Memory B cell (primary cell): ENCODE measurements around the gene RNU7-1.
A peak's percentile ranks its signal among the peaks of the same experiment; 100 is the strongest.

ENCODE experiments used
- ATAC-seq: fragments of 150-1000 bp; cut with Tn5 transposase; 2 replicates; pipeline ENCODE4 v1.10.0; 2021; ENCODE audit warnings: low read depth, mild to moderate bottlenecking, moderate library complexity
- DNase-seq, 2 donors: peaks; one replicate each; pipeline ENCODE4 v3.0.0; 2022; ENCODE audit warnings: low spot score in 2 of 2
- H3K27ac Mint-ChIP-seq: one replicate; pipeline ENCODE4 v1.8.0; 2022; ENCODE audit warnings: mild to moderate bottlenecking, moderate library complexity, mixed read lengths
- H3K27me3 Mint-ChIP-seq: one replicate; pipeline ENCODE4 v1.8.0; 2022; ENCODE audit warnings: mixed read lengths
- H3K36me3 Mint-ChIP-seq: one replicate; pipeline ENCODE4 v1.8.0; 2022; ENCODE audit warnings: mild to moderate bottlenecking, mixed read lengths
- H3K4me1 Mint-ChIP-seq: one replicate; pipeline ENCODE4 v1.8.0; 2022; ENCODE audit warnings: mixed read lengths
- H3K4me3 Mint-ChIP-seq: one replicate; pipeline ENCODE4 v1.8.0; 2022; ENCODE audit warnings: mild to moderate bottlenecking, moderate library complexity, mixed read lengths
- H3K9me3 Mint-ChIP-seq: one replicate; pipeline ENCODE4 v1.8.0; 2022; ENCODE audit warnings: mixed read lengths

Gene RNU7-1

GRCh38 chr12:6938353-6939190 lies 5.0 kb upstream of the RNU7-1 start:
- peaks cover 22% of the 10 kb centered on the region for H3K4me1 Mint-ChIP-seq

DNA sequence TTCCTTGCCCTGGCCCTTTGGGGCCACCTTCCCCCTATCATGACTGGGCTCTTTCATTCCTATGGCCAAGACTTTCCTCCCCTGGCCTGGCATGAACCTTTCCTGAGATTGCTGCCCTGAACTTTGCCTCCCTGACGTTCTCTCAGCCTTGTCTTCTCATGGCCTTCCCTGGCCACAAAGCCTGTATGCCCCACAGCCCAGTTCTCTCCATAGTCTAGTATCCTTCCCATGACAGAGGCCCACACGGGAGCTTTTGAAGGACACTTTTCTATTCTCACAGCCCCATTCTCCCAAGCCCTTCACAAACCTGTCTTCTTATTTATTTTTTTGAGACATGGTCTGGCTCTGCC lies 4.5 kb upstream of the RNU7-1 start:
- Mint-ChIP-seq H3K9me3 (no peaks in the 10 kb centered on the region), H3K27ac (peak overlapping the region; percentile 75), H3K36me3 (peaks cover 13% of the 10 kb centered on the region), H3K4me1 (peaks cover 24% of the 10 kb centered on the region), H3K27me3 (no peaks in the 10 kb centered on the region), H3K4me3 (peak overlapping the region; percentile 25)
- DNase-seq (no peak), ATAC-seq (no peak)

More at GRCh38 chr12:6938353-6939190, 5.0 kb upstream of the RNU7-1 start:
- peaks cover 16% of the 10 kb centered on the region for H3K36me3 Mint-ChIP-seq
- DNase-seq (no peak), ATAC-seq (no peak)
- H3K27ac Mint-ChIP-seq, result peak overlapping the region; percentile 88
- H3K4me3 Mint-ChIP-seq, result no peak overlapping the region
- H3K9me3 Mint-ChIP-seq, result no peaks in the 10 kb centered on the region
- no peaks in the 10 kb centered on the region for H3K27me3 Mint-ChIP-seq

GRCh38 chr12:6941267-6941666 lies 2.3 kb upstream of the RNU7-1 start:
- Mint-ChIP-seq H3K4me3 (no peak overlapping the region), H3K36me3 (peaks cover 4% of the 10 kb centered on the region), H3K27ac (no peak overlapping the region), H3K27me3 (no peaks in the 10 kb centered on the region), H3K4me1 (peaks cover 32% of the 10 kb centered on the region), H3K9me3 (no peaks in the 10 kb centered on the region)
- ATAC-seq (no peak), DNase-seq (no peak)

- peak overlapping the region; percentile 100 for H3K27ac Mint-ChIP-seq
- H3K27me3 Mint-ChIP-seq, result no peaks in the 10 kb centered on the region
- peaks cover 31% of the 10 kb centered on the region for H3K4me1 Mint-ChIP-seq
These were observed 1.8 kb upstream of the RNU7-1 start for GRCh38 chr12:6941782-6942181.

DNA sequence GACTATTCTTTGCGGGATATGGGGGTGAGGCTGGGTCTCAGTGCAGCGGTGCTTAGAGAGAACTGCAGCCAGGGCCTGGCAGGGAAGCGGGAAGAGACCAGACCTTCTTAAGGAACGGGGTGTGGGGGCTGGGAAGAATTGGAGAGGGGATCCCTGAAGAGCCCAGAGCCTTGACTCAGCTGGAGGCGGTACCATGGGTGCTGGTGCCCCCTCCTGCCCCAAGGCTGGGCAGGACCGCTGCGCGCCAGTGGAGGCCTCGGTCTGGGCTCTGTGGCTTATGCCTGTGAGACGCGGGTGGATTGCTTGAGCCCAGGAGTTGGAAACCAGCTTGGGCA lies 1.3 kb upstream of the RNU7-1 start:
- peaks cover 4% of the 10 kb centered on the region for H3K36me3 Mint-ChIP-seq
- ATAC-seq (no peak), DNase-seq (no peak)
- H3K27ac Mint-ChIP-seq, result peak overlapping the region; percentile 100
- no peak overlapping the region for H3K4me3 Mint-ChIP-seq
- no peaks in the 10 kb centered on the region for H3K27me3 Mint-ChIP-seq
- H3K4me1 Mint-ChIP-seq, result peaks cover 32% of the 10 kb centered on the region
- no peaks in the 10 kb centered on the region for H3K9me3 Mint-ChIP-seq

More at GRCh38 chr12:6941782-6942181, 1.8 kb upstream of the RNU7-1 start:
- ATAC-seq (no peak), DNase-seq (no peak)
- no peak overlapping the region for H3K4me3 Mint-ChIP-seq
- no peaks in the 10 kb centered on the region for H3K9me3 Mint-ChIP-seq
- H3K36me3 Mint-ChIP-seq, result peaks cover 4% of the 10 kb centered on the region

GRCh38 chr12:6943389-6943721 lies 261 bp upstream of the RNU7-1 start:
- Mint-ChIP-seq H3K27ac (peak overlapping the region; percentile 100), H3K4me3 (peak overlapping the region; percentile 95), H3K4me1 (peaks cover 36% of the 10 kb centered on the region), H3K9me3 (no peaks in the 10 kb centered on the region), H3K27me3 (no peaks in the 10 kb centered on the region), H3K36me3 (peaks cover 4% of the 10 kb centered on the region)
- DNase-seq (peak in 1 of 2 donors; percentile 60), ATAC-seq (peak; percentile 59)

DNA sequence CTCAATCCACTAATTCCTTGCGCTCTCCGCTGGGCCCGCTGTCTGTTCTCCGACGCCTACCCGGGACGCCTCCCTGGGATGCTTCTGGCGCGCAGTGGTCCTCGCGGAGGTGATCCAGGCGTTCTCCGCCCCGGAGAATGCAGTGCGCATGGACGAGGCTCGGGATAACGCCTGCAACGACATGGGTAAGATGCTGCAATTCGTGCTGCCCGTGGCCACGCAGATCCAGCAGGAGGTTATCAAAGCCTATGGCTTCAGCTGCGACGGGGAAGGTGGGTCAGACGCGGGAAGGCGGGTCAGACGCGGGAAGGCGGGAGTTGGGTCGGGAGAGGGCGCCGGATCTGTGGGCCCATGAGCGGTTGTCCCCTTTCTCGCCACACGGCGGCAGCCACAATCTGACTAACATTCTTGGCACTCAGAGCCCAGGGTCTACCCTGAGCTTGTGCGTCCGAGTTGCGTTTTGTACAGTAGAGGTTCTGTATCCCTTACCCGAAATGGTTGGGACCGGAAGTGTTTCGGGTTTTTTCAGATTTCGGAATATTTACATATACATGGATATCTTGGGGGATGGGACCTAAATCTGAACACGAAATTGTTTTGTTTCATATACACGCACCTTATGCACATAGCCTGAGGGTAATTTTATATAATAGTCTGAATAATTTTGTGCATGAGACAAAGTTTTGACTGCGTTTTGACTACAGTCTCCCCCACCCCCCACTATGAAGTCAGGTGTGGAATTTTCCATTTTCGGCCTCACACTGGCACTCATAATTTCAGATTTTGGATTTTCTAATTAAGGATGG lies 968 bp downstream of the RNU7-1 start:
- H3K27me3 Mint-ChIP-seq, result no peaks in the 10 kb centered on the region

GRCh38 chr12:6945613-6946012 lies 2.0 kb downstream of the RNU7-1 start:
- DNase-seq, result no peak
- no peaks in the 10 kb centered on the region for H3K36me3 Mint-ChIP-seq
- no peaks in the 10 kb centered on the region for H3K9me3 Mint-ChIP-seq
- H3K4me3 Mint-ChIP-seq, result peak overlapping the region; percentile 78
- ATAC-seq, result no peak
- peaks cover 52% of the 10 kb centered on the region for H3K4me1 Mint-ChIP-seq
- H3K27me3 Mint-ChIP-seq, result no peaks in the 10 kb centered on the region
- peak overlapping the region; percentile 94 for H3K27ac Mint-ChIP-seq

More for the DNA sequence above, 968 bp downstream of the RNU7-1 start:
- peak; percentile 40 for ATAC-seq
- Mint-ChIP-seq H3K36me3 (peaks cover 2% of the 10 kb centered on the region), H3K9me3 (no peaks in the 10 kb centered on the region), H3K27ac (peak overlapping the region; percentile 100), H3K4me3 (peak overlapping the region; percentile 95), H3K4me1 (peaks cover 43% of the 10 kb centered on the region)
- DNase-seq, result peak; percentile 76 to 82

GRCh38 chr12:6946033-6946919 lies 2.7 kb downstream of the RNU7-1 start:
- H3K27ac Mint-ChIP-seq, result peak overlapping the region; percentile 94
- H3K27me3 Mint-ChIP-seq, result no peaks in the 10 kb centered on the region
- peak overlapping the region; percentile 78 for H3K4me3 Mint-ChIP-seq
- H3K9me3 Mint-ChIP-seq, result no peaks in the 10 kb centered on the region
- no peaks in the 10 kb centered on the region for H3K36me3 Mint-ChIP-seq
- ATAC-seq, result peak; percentile 33
- H3K4me1 Mint-ChIP-seq, result peaks cover 56% of the 10 kb centered on the region
- DNase-seq, result peak; percentile 62 to 66

- ATAC-seq, result no peak
- H3K9me3 Mint-ChIP-seq, result no peaks in the 10 kb centered on the region
- peak overlapping the region; percentile 78 for H3K4me3 Mint-ChIP-seq
- no peaks in the 10 kb centered on the region for H3K27me3 Mint-ChIP-seq
- H3K27ac Mint-ChIP-seq, result peak overlapping the region; percentile 94
- peaks cover 4% of the 10 kb centered on the region for H3K36me3 Mint-ChIP-seq
- no peak for DNase-seq
- peaks cover 56% of the 10 kb centered on the region for H3K4me1 Mint-ChIP-seq
These were observed 3.3 kb downstream of the RNU7-1 start for GRCh38 chr12:6946920-6947374.

DNA sequence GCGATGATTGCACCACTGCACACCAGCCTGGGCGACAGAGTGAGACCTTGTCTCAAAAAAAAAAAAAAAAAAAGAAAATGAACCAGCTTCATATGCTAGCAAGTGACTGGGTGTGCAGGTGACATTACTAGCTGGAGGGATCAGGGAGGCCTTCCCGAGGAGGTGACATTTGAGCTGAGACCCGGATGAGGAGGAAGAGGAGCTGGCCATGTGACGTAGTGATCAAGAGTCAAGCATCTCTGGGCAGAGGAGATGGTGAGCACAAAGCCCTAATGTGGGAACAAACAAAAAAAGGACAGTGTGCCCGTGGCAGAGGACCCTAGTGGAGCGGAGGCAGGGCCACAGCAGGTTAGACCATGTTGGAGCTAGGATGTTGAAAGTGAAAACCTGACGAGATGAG lies 4.0 kb downstream of the RNU7-1 start:
- no peak for DNase-seq
- Mint-ChIP-seq H3K27ac (peak overlapping the region; percentile 94), H3K9me3 (no peaks in the 10 kb centered on the region)

DNA sequence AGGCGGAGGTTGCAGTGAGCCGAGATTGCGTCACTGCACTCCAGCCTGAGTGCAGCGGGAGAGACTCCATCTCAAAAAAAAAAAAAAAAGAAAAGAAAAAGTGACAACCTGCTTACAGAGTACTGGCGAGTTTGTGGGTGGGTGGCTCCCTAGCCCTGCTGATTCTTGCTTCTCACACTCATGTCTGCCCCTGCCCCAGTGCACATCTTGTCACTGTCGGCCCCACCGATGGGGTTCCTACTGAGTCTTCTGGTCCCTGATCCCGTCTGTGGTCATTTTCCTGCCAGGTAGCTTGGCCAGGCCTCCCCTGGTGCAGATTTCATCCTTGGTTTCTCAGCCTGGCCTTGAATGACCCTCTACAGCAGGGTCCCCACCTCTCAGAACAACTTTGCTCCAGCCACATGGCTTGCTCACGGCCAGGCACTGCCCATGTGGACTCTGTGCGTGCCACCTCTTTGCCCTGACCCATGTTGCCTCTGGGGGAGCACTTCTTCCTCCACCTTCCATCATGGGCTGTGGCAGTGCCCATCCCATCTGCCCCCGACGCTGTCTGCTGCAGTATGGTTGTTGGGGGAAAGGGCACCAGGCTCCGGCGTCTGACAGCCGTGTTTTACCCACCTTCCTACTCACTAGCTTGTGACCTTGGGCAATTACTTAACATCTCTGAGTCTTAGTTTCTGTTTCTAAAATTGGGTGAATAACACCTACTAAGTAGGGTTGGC lies 5.4 kb downstream of the RNU7-1 start:
- H3K4me3 Mint-ChIP-seq, result peak overlapping the region; percentile 73
- H3K9me3 Mint-ChIP-seq, result no peaks in the 10 kb centered on the region
- ATAC-seq (peak; percentile 3), DNase-seq (peak in 1 of 2 donors; percentile 22)
- no peaks in the 10 kb centered on the region for H3K27me3 Mint-ChIP-seq
- peaks cover 21% of the 10 kb centered on the region for H3K36me3 Mint-ChIP-seq
- peak overlapping the region; percentile 94 for H3K27ac Mint-ChIP-seq
- H3K4me1 Mint-ChIP-seq, result peaks cover 55% of the 10 kb centered on the region

More for the DNA sequence above, 4.0 kb downstream of the RNU7-1 start:
- Mint-ChIP-seq H3K27me3 (no peaks in the 10 kb centered on the region), H3K36me3 (peaks cover 11% of the 10 kb centered on the region), H3K4me3 (peak overlapping the region; percentile 54), H3K4me1 (peaks cover 56% of the 10 kb centered on the region)
- ATAC-seq, result no peak

DNA sequence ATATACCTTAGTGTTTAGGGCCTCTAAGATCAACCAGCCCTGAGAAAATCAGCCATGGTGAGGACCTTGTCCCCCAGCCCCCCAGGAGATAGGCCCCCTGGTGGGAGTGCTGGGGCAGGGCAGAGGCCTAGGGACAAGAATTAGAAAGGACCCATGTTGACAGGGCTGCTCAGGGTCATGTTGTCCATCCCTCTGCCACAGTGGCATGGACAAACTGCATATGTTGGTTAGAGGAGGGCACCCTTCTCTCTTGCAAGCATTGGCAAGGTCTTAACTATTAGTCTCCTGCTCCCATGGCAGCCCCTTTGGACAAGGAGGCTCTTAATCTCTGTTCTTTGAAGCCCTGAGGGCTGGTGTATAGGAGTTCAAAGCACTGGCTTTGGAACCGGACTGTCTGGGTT lies 6.8 kb downstream of the RNU7-1 start:
- Mint-ChIP-seq H3K36me3 (peaks cover 32% of the 10 kb centered on the region), H3K4me1 (peaks cover 62% of the 10 kb centered on the region), H3K27ac (peak overlapping the region; percentile 94), H3K9me3 (no peaks in the 10 kb centered on the region), H3K4me3 (peak overlapping the region; percentile 99), H3K27me3 (no peaks in the 10 kb centered on the region)
- DNase-seq, result no peak
- ATAC-seq, result no peak
